Measurements from ENCODE around the gene CRYGC.
"Not testable (repeated sequence)": the region's sequence is repeated elsewhere in the genome, so short reads cannot be mapped to it uniquely, and the experiment has no call there.

CRYGC gene

GRCh38 chr2:208138334-208138733 is 8.7 kb upstream of the CRYGC start:
- H3K27ac ChIP-seq (ENCODE audit: low read depth, low read length); H3K9ac ChIP-seq (ENCODE audit: low read length in 5 of 5); H3K4me3 ChIP-seq (ENCODE audit: low read depth in 1 of 5, low read length in 5 of 5); H3K36me3 ChIP-seq (ENCODE audit: control insufficient read depth in 5 of 5, insufficient read depth in 5 of 5, low read length in 5 of 5); H3K4me1 ChIP-seq (ENCODE audit: control insufficient read depth in 5 of 5, insufficient read depth in 5 of 5, low read length in 5 of 5); H3K27me3 ChIP-seq (ENCODE audit: control insufficient read depth in 5 of 5, insufficient read depth in 4 of 5, low read length in 5 of 5); H3K9me3 ChIP-seq (ENCODE audit: control insufficient read depth in 5 of 5, low read length in 5 of 5): not testable (repeated sequence)

GRCh38 chr2:208136716-208137094 is 7.1 kb upstream of the CRYGC start:
- H3K9ac ChIP-seq (ENCODE audit: low read length in 5 of 5) = no peak overlapping the region
- H3K4me1 ChIP-seq (ENCODE audit: control insufficient read depth in 5 of 5, insufficient read depth in 5 of 5, low read length in 5 of 5) = no peaks in the 10 kb centered on the region
- no peak overlapping the region for H3K27ac ChIP-seq (ENCODE audit: low read depth, low read length)
- no peaks in the 10 kb centered on the region for H3K27me3 ChIP-seq (ENCODE audit: control insufficient read depth in 5 of 5, insufficient read depth in 4 of 5, low read length in 5 of 5)
- H3K36me3 ChIP-seq (ENCODE audit: control insufficient read depth in 5 of 5, insufficient read depth in 5 of 5, low read length in 5 of 5) = no peaks in the 10 kb centered on the region
- peaks cover 0 to 3% (median 0%) of the 10 kb centered on the region in 5 donors for H3K9me3 ChIP-seq (ENCODE audit: control insufficient read depth in 5 of 5, low read length in 5 of 5)
- H3K4me3 ChIP-seq (ENCODE audit: low read depth in 1 of 5, low read length in 5 of 5) = no peak overlapping the region

GRCh38 chr2:208135794-208136715 is 6.4 kb upstream of the CRYGC start:
- H3K9ac ChIP-seq (ENCODE audit: low read length in 5 of 5) = no peak overlapping the region
- H3K27ac ChIP-seq (ENCODE audit: low read depth, low read length) = no peak overlapping the region

GRCh38 chr2:208134928-208135586 is 5.4 kb upstream of the CRYGC start:
- Histone ChIP-seq H3K9me3 (ENCODE audit: control insufficient read depth in 5 of 5, low read length in 5 of 5) (peaks cover 0 to 3% (median 0%) of the 10 kb centered on the region in 5 donors), H3K27me3 (ENCODE audit: control insufficient read depth in 5 of 5, insufficient read depth in 4 of 5, low read length in 5 of 5) (no peaks in the 10 kb centered on the region), H3K9ac (ENCODE audit: low read length in 5 of 5) (no peak overlapping the region)

More at GRCh38 chr2:208135794-208136715, 6.4 kb upstream of the CRYGC start:
- H3K4me1 ChIP-seq (ENCODE audit: control insufficient read depth in 5 of 5, insufficient read depth in 5 of 5, low read length in 5 of 5) = no peaks in the 10 kb centered on the region
- no peaks in the 10 kb centered on the region for H3K36me3 ChIP-seq (ENCODE audit: control insufficient read depth in 5 of 5, insufficient read depth in 5 of 5, low read length in 5 of 5)
- no peak overlapping the region for H3K4me3 ChIP-seq (ENCODE audit: low read depth in 1 of 5, low read length in 5 of 5)
- no peaks in the 10 kb centered on the region for H3K27me3 ChIP-seq (ENCODE audit: control insufficient read depth in 5 of 5, insufficient read depth in 4 of 5, low read length in 5 of 5)
- H3K9me3 ChIP-seq (ENCODE audit: control insufficient read depth in 5 of 5, low read length in 5 of 5) = peaks cover 0 to 3% (median 0%) of the 10 kb centered on the region in 5 donors

GRCh38 chr2:208130712-208131110 is 1.1 kb upstream of the CRYGC start:
- H3K36me3 ChIP-seq (ENCODE audit: control insufficient read depth in 5 of 5, insufficient read depth in 5 of 5, low read length in 5 of 5) = no peaks in the 10 kb centered on the region
- H3K27ac ChIP-seq (ENCODE audit: low read depth, low read length) = no peak overlapping the region
- no peaks in the 10 kb centered on the region for H3K4me1 ChIP-seq (ENCODE audit: control insufficient read depth in 5 of 5, insufficient read depth in 5 of 5, low read length in 5 of 5)
- H3K9ac ChIP-seq (ENCODE audit: low read length in 5 of 5) = no peak overlapping the region
- peaks cover 0 to 3% (median 0%) of the 10 kb centered on the region in 5 donors for H3K27me3 ChIP-seq (ENCODE audit: control insufficient read depth in 5 of 5, insufficient read depth in 4 of 5, low read length in 5 of 5)
- no peak overlapping the region for H3K4me3 ChIP-seq (ENCODE audit: low read depth in 1 of 5, low read length in 5 of 5)
- peaks cover 0 to 7% (median 0%) of the 10 kb centered on the region in 5 donors for H3K9me3 ChIP-seq (ENCODE audit: control insufficient read depth in 5 of 5, low read length in 5 of 5)

More at GRCh38 chr2:208134928-208135586, 5.4 kb upstream of the CRYGC start:
- Histone ChIP-seq H3K4me1 (ENCODE audit: control insufficient read depth in 5 of 5, insufficient read depth in 5 of 5, low read length in 5 of 5) (no peaks in the 10 kb centered on the region), H3K27ac (ENCODE audit: low read depth, low read length) (no peak overlapping the region), H3K36me3 (ENCODE audit: control insufficient read depth in 5 of 5, insufficient read depth in 5 of 5, low read length in 5 of 5) (no peaks in the 10 kb centered on the region), H3K4me3 (ENCODE audit: low read depth in 1 of 5, low read length in 5 of 5) (no peak overlapping the region)

GRCh38 chr2:208128136-208128535 is 1.5 kb downstream of the CRYGC start:
- Histone ChIP-seq H3K4me1 (ENCODE audit: control insufficient read depth in 5 of 5, insufficient read depth in 5 of 5, low read length in 5 of 5) (peaks cover 0 to 8% (median 5%) of the 10 kb centered on the region in 5 donors), H3K4me3 (ENCODE audit: low read depth in 1 of 5, low read length in 5 of 5) (no peak overlapping the region), H3K36me3 (ENCODE audit: control insufficient read depth in 5 of 5, insufficient read depth in 5 of 5, low read length in 5 of 5) (no peaks in the 10 kb centered on the region), H3K27me3 (ENCODE audit: control insufficient read depth in 5 of 5, insufficient read depth in 4 of 5, low read length in 5 of 5) (peaks cover 0 to 13% (median 8%) of the 10 kb centered on the region in 5 donors), H3K9me3 (ENCODE audit: control insufficient read depth in 5 of 5, low read length in 5 of 5) (peaks cover 0 to 7% (median 0%) of the 10 kb centered on the region in 5 donors), H3K27ac (ENCODE audit: low read depth, low read length) (no peak overlapping the region), H3K9ac (ENCODE audit: low read length in 5 of 5) (no peak overlapping the region)

- Histone ChIP-seq H3K4me3 (ENCODE audit: low read depth in 1 of 5, low read length in 5 of 5) (no peak overlapping the region), H3K9me3 (ENCODE audit: control insufficient read depth in 5 of 5, low read length in 5 of 5) (peaks cover 0 to 7% (median 0%) of the 10 kb centered on the region in 5 donors), H3K27ac (ENCODE audit: low read depth, low read length) (no peak overlapping the region), H3K27me3 (ENCODE audit: control insufficient read depth in 5 of 5, insufficient read depth in 4 of 5, low read length in 5 of 5) (peaks cover 0 to 13% (median 8%) of the 10 kb centered on the region in 5 donors), H3K9ac (ENCODE audit: low read length in 5 of 5) (no peak overlapping the region), H3K4me1 (ENCODE audit: control insufficient read depth in 5 of 5, insufficient read depth in 5 of 5, low read length in 5 of 5) (peaks cover 0 to 8% (median 5%) of the 10 kb centered on the region in 5 donors), H3K36me3 (ENCODE audit: control insufficient read depth in 5 of 5, insufficient read depth in 5 of 5, low read length in 5 of 5) (no peaks in the 10 kb centered on the region)
These were observed 2.5 kb downstream of the CRYGC start for GRCh38 chr2:208127090-208127489.

- Histone ChIP-seq H3K27me3 (ENCODE audit: control insufficient read depth in 5 of 5, insufficient read depth in 4 of 5, low read length in 5 of 5) (peaks cover 0 to 13% (median 8%) of the 10 kb centered on the region in 5 donors), H3K36me3 (ENCODE audit: control insufficient read depth in 5 of 5, insufficient read depth in 5 of 5, low read length in 5 of 5) (no peaks in the 10 kb centered on the region), H3K4me3 (ENCODE audit: low read depth in 1 of 5, low read length in 5 of 5) (no peak overlapping the region), H3K27ac (ENCODE audit: low read depth, low read length) (no peak overlapping the region), H3K4me1 (ENCODE audit: control insufficient read depth in 5 of 5, insufficient read depth in 5 of 5, low read length in 5 of 5) (peaks cover 0 to 8% (median 5%) of the 10 kb centered on the region in 5 donors), H3K9me3 (ENCODE audit: control insufficient read depth in 5 of 5, low read length in 5 of 5) (peaks cover 0 to 7% (median 0%) of the 10 kb centered on the region in 5 donors), H3K9ac (ENCODE audit: low read length in 5 of 5) (no peak overlapping the region)
These were observed 4.4 kb downstream of the CRYGC start for GRCh38 chr2:208125251-208125650.

GRCh38 chr2:208124013-208124715 is 5.5 kb downstream of the CRYGC start, which contains the start of gene CRYGD:
CRYGD (minus strand) TSS chr2:208124524; CDS start chr2:208124473, 51 bp downstream.
- not testable (repeated sequence) for H3K4me3 ChIP-seq (ENCODE audit: low read depth in 1 of 5, low read length in 5 of 5); H3K27ac ChIP-seq (ENCODE audit: low read depth, low read length); H3K4me1 ChIP-seq (ENCODE audit: control insufficient read depth in 5 of 5, insufficient read depth in 5 of 5, low read length in 5 of 5); H3K36me3 ChIP-seq (ENCODE audit: control insufficient read depth in 5 of 5, insufficient read depth in 5 of 5, low read length in 5 of 5); H3K9me3 ChIP-seq (ENCODE audit: control insufficient read depth in 5 of 5, low read length in 5 of 5); H3K9ac ChIP-seq (ENCODE audit: low read length in 5 of 5)
- peaks cover 0 to 13% (median 8%) of the 10 kb centered on the region in 5 donors for H3K27me3 ChIP-seq (ENCODE audit: control insufficient read depth in 5 of 5, insufficient read depth in 4 of 5, low read length in 5 of 5)
